ENCODE data around the gene SYNE1. TPM values are rescaled to one million over a fixed set of nuclear protein-coding genes. Genes with fewer than 3 reads are reported as not detected.

SYNE1 gene
- total and polyA plus RNA-seq, 8 donors, result 12.8 to 279 (median 108) TPM

DNA sequence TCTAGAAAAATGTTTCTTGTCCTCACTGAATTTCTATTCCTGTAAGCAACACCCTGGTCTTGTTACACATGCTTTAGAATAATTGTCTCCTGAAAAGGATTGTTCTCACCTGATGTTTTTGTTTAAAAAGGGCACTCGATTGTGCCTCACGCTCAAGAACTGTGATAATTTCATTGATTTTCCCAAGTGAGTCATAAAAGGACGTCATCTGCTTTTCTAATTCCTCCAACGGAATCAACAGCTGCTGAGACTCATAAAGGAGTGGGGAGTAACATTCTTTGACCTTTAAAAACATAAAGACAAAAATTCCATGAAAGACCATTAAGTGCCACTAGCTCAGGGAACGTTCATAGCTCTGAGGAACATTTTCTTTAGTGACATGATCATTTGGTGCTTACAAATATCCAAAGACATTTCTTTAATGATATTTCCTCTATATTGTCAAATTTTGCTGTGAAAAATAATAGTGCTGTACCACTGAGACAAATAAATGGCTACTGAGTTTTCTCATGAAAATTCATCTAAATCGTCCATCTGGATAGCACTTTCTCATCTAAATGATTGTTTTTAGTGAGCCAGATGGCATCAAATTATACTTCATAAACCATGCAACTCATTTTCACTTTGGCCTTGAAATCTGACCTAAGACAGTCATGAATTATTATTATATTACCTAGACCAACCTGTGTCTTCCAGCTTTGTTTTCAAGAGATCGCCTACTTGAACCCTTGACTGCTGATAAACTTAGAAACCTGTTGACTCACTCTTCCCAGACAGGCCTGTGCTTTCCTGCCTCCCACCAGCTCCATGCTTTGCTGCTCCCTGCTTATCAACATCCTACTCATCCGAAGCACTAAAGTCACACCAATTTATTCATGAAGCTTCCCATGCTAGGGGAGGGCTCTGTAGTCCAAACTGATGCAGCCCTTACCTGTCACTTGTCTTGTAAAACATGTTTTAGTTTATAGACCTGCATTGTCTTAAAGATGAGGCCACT is 178.2 kb downstream of the SYNE1 start:
- TF ChIP-seq POLR2AphosphoS5 (IDR thresholded peaks at IDR 0.05) (no peak), EP300 (IDR thresholded peaks at IDR 0.05) (no peak), POLR2A (IDR thresholded peaks at IDR 0.05) (no peak)
- TF ChIP-seq, protein P1, sequence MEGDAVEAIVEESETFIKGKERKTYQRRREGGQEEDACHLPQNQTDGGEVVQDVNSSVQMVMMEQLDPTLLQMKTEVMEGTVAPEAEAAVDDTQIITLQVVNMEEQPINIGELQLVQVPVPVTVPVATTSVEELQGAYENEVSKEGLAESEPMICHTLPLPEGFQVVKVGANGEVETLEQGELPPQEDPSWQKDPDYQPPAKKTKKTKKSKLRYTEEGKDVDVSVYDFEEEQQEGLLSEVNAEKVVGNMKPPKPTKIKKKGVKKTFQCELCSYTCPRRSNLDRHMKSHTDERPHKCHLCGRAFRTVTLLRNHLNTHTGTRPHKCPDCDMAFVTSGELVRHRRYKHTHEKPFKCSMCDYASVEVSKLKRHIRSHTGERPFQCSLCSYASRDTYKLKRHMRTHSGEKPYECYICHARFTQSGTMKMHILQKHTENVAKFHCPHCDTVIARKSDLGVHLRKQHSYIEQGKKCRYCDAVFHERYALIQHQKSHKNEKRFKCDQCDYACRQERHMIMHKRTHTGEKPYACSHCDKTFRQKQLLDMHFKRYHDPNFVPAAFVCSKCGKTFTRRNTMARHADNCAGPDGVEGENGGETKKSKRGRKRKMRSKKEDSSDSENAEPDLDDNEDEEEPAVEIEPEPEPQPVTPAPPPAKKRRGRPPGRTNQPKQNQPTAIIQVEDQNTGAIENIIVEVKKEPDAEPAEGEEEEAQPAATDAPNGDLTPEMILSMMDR (IDR thresholded peaks at IDR 0.05), result no peak
- no peak overlapping the region for H3K27ac ChIP-seq
- no peaks in the 10 kb centered on the region for H3K4me1 ChIP-seq
- peaks cover 0 to 32% (median 5%) of the 10 kb centered on the region in 4 donors for H3K36me3 ChIP-seq
- no peak overlapping the region for H3K4me3 ChIP-seq
- no peaks in the 10 kb centered on the region for H3K9me3 ChIP-seq
- H3K27me3 ChIP-seq, result no peaks in the 10 kb centered on the region
- no peak for DNase-seq
- intact Hi-C loops (cut with DNase I; ENCODE audit: low total_unique reads), result no loop called here
- 54 to 76% (median 67%) methylated on average over 8 of the region's 8 CpGs for WGBS, 5 donors

DNA sequence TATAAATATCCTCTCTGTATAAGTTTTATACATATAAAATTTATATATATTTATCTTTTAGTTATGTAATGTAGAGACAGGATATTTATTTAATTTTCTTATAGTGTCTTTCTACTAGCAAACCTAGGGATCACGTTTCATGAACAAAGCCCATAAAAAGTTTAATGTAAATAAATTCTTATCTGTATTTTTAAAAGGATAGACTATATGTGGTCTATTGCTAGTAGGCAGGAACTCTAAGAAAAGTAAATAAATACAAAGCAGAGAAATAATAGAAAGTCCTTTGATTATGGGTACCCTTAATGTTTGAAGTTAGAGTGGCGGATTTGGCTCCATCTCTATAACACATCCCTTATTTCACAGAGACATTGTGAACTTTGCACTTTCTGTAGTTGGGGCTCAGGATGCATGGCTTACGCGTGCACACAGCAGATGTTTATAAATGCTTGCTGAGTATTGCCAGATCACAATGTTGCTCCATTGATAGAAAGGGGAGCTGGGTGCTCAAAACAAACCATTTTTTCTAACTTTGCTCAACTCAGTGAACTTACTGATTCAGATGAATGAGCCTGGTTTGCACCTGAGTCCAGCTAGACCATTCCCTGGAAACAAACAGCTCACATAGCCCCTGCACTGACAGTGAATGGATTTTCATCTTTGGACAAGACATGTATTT is 179.1 kb downstream of the SYNE1 start:
- peaks cover 0 to 38% (median 6%) of the 10 kb centered on the region in 4 donors for H3K36me3 ChIP-seq
- H3K4me3 ChIP-seq, result no peak overlapping the region
- TF ChIP-seq POLR2A (IDR thresholded peaks at IDR 0.05), result no peak
- TF ChIP-seq POLR2AphosphoS5 (IDR thresholded peaks at IDR 0.05), result no peak
- TF ChIP-seq, protein P1 (IDR thresholded peaks at IDR 0.05), result no peak
- no peak for TF ChIP-seq EP300 (IDR thresholded peaks at IDR 0.05)
- H3K27me3 ChIP-seq, result no peaks in the 10 kb centered on the region
- intact Hi-C loops (cut with DNase I; ENCODE audit: low total_unique reads), result no loop called here
- H3K9me3 ChIP-seq, result no peaks in the 10 kb centered on the region
- no peak for DNase-seq
- H3K27ac ChIP-seq, result no peak overlapping the region
- WGBS, 5 donors, result 53 to 75% (median 71%) methylated on average over 4 of the region's 4 CpGs
- H3K4me1 ChIP-seq, result no peaks in the 10 kb centered on the region

GRCh38 chr6:152454003-152454402 is 183.2 kb downstream of the SYNE1 start:
- Histone ChIP-seq H3K27ac (no peak overlapping the region), H3K27me3 (no peaks in the 10 kb centered on the region), H3K4me3 (no peak overlapping the region), H3K9me3 (no peaks in the 10 kb centered on the region), H3K4me1 (no peaks in the 10 kb centered on the region), H3K36me3 (peaks cover 0 to 45% (median 19%) of the 10 kb centered on the region in 4 donors)
- intact Hi-C loops (cut with DNase I; ENCODE audit: low total_unique reads), result no loop called here
- DNase-seq, result no peak
- no peak for TF ChIP-seq POLR2AphosphoS5 (IDR thresholded peaks at IDR 0.05)
- TF ChIP-seq, protein P1 (IDR thresholded peaks at IDR 0.05), result no peak
- no peak for TF ChIP-seq EP300 (IDR thresholded peaks at IDR 0.05)
- no peak for TF ChIP-seq POLR2A (IDR thresholded peaks at IDR 0.05)
- 94 to 99% (median 94%) methylated on average over 3 of the region's 3 CpGs for WGBS, 5 donors

- no peak overlapping the region for H3K27ac ChIP-seq
- intact Hi-C loops (cut with DNase I; ENCODE audit: low total_unique reads), result no loop called here
- no peak overlapping the region for H3K4me3 ChIP-seq
- H3K9me3 ChIP-seq, result no peaks in the 10 kb centered on the region
- 75 to 85% (median 83%) methylated on average over 7 of the region's 7 CpGs for WGBS, 5 donors
- DNase-seq, result no peak
- H3K36me3 ChIP-seq, result peaks cover 0 to 42% (median 21%) of the 10 kb centered on the region in 4 donors
- H3K27me3 ChIP-seq, result no peaks in the 10 kb centered on the region
- H3K4me1 ChIP-seq, result no peaks in the 10 kb centered on the region
- TF ChIP-seq POLR2A (IDR thresholded peaks at IDR 0.05), result no peak
Observed at GRCh38 chr6:152453421-152453820, 183.7 kb downstream of the SYNE1 start.
